Stimulated activated CD8-positive, alpha-beta memory T cell treated with anti-CD3 and anti-CD28 coated beads, Interleukin-4, amount 100 ng/mL, for 24 hours (primary cell): ENCODE measurements around the gene RCBTB1.

ENCODE experiments used
- DNase-seq: peaks from one replicate; pipeline ENCODE4 v3.0.0-alpha.2; 2020; ENCODE audit warnings: low read depth

Gene RCBTB1

DNA sequence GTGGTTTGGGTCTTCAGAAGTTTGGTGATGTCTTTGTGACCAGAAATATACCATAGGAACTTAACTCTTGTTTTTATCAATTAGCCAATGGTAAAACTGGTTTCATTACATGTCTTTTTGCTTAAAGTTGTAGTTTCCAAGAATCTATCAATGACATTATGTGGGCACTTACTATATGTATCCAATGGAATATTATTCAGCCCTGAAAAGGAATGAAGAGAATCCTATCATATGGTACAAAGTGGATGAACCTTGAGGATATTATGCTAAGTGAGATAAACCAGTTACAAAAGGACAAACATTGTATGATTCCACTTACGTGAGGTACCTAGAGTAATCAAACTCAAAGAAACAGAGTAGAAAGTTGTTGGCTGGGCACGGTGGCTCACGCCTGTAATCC is 26.4 kb downstream of the RCBTB1 start:
- no peak for DNase-seq

- no peak for DNase-seq
These were observed 31.0 kb downstream of the RCBTB1 start for GRCh38 chr13:49554387-49554786.

- no peak for DNase-seq
These were observed 31.5 kb downstream of the RCBTB1 start for GRCh38 chr13:49553888-49554287.

- DNase-seq, result no peak
These were observed 34.3 kb downstream of the RCBTB1 start for GRCh38 chr13:49550942-49551644.

DNA sequence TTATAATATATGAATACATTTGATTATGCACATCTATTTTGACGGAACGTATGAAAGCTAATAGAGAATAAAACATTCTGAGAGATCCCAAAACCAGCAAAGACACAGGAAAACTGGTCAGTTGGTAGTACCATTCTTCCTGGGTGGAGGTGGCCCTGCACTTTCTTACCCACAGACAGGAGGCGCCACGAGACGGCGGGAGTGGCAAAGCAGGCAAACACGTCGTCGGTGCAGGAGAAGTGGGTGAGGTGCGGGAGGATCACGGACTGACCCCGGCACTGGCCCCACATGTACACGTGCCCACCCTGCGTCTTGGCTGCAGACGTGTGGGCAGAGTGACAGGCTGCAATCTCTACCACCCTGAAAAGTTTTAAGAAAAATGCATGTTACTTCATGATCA is 36.1 kb downstream of the RCBTB1 start:
- no peak for DNase-seq

DNA sequence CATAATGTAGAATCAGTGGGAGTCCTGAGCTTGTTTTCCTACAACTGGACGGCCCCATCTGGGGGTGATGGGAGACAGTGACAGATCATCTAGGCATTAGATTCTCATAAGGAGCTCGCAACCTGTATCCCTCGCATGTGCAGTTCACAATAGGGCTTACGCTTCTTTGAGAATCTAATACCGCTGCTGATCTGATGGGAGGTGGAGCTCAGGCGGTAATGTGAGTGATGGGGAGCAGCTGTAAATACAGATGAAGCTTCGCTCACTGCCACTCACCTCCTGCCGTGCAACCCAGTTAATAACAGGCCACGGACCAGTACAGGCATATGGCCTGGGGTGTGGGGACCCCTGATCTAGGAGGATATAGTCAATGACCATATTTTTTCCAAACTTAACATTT is 38.8 kb downstream of the RCBTB1 start:
- no peak for DNase-seq

- no peak for DNase-seq
These were observed 39.7 kb downstream of the RCBTB1 start for GRCh38 chr13:49545661-49546060.

GRCh38 chr13:49543656-49544055 is 41.7 kb downstream of the RCBTB1 start:
- DNase-seq, result no peak

- no peak for DNase-seq
These were observed 44.8 kb downstream of the RCBTB1 start for GRCh38 chr13:49540552-49540951.

- no peak for DNase-seq
These were observed 45.6 kb downstream of the RCBTB1 start for GRCh38 chr13:49539746-49540145.

DNA sequence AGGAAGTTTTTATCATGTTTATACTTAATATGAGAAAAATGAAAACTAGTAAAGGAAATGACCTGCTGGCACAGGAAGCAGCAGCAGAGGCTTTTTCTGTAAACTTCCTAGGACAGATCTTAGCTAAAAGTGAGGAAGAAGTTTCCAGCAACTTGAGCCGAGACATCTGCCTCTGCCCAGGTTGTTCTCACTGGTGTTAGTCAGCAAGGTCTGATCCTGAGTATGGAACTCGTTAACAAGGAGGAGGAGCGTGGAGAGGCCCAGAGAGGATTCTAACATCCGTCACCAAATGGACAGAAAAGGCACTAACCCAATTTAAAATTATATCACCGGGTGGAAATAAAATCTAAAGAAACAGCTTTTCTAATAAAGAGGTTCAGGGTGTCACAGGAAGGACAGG is 46.0 kb downstream of the RCBTB1 start:
- DNase-seq, result no peak

GRCh38 chr13:49538404-49538803 is 47.0 kb downstream of the RCBTB1 start:
- no peak for DNase-seq

GRCh38 chr13:49536144-49536873 is 49.0 kb downstream of the RCBTB1 start:
- no peak for DNase-seq

DNA sequence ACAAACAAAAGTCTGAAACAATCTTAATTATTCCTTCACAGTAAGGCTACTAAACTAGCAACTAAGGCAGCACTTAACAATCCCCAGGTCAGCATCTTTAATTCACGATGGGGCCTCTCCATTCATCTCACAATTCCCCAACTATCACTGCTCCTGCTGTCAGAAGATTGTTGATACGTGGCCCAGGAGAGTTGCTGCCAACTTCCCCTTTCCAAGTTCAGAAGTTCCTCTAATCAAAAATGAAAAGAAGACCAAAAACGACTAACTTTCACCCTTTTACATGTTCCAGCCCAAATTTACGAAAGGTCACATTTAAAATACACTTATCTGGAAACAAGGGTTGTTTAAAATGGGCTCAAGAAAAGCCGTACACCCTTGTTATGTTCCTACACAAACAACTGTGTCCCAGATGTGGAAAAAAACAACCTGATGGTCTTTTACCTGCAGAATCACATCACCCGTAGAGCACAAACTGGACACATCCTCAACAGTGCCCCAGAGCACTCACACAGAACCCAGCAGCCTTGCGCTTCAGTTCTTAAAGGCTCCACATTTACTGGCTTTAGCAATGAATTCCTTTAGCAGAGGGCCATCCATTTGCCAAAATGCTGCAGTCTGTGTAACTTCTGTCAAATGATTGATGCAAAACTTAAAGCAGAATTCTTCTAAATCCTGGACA is 51.6 kb downstream of the RCBTB1 start:
- DNase-seq, result no peak

DNA sequence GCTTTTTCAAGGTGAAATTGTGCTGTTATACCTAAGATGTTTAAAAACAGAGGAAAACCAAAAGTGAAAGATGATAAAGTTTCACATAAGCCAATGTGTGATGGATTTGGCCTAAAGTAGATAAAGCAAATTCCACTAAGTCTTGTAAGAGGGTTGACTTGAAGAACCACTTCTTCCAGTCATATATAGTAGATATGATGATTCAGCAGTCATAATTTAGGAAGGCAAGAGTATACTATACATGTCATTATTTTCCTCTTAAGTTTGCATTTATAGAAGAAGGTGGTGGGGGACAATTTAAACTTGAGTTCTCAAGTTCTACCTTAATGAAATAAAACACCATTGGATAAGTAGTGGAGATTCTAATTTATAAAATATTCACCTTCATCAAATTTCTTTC is 52.3 kb downstream of the RCBTB1 start:
- DNase-seq, result no peak

GRCh38 chr13:49532593-49532992 is 52.8 kb downstream of the RCBTB1 start:
- DNase-seq, result no peak

DNA sequence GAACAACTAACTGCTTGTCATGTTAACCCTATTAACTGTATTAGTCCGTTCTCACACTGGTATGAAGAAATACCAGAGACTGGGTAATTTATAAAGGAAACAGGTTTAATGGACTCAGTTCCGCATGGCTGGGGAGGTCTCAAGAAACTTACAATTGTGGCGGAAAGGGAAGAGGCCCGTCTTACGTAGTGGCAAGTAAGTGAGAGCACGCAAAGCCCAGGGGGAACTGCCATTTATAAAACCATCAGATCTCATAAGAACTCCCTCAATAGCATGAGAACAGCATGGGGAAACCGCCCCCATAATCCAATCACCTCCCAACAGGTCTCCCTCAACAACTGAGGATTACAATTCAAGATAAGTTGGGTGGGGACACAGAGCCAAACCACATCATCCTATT is 54.9 kb downstream of the RCBTB1 start:
- DNase-seq, result no peak

GRCh38 chr13:49528161-49528560 is 57.2 kb downstream of the RCBTB1 start:
- no peak for DNase-seq

- no peak for DNase-seq
These were observed 58.2 kb downstream of the RCBTB1 start for GRCh38 chr13:49527123-49527522.

GRCh38 chr13:49524740-49525501 is 60.4 kb downstream of the RCBTB1 start:
- DNase-seq, result no peak

DNA sequence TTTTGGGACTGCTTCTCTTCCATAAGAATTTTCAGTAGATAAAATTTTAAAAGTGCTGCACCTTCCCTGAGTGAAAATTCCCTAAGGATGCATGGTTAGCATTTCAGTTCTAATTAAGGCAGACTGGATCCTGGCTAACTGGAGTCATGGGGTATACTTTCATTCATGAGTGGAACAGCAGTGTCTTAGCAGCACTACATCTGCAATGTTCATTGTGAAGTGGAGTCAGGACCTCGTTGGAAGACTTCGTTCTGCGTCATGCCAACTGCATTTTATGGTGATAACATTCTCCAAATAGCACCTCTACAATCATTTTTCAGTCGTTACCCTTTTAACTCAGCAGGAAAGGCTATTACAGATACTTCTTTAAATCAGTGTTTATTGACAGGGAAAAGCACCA is 64.1 kb downstream of the RCBTB1 start:
- no peak for DNase-seq

- DNase-seq, result no peak
These were observed 67.9 kb downstream of the RCBTB1 start for GRCh38 chr13:49517461-49517860.

DNA sequence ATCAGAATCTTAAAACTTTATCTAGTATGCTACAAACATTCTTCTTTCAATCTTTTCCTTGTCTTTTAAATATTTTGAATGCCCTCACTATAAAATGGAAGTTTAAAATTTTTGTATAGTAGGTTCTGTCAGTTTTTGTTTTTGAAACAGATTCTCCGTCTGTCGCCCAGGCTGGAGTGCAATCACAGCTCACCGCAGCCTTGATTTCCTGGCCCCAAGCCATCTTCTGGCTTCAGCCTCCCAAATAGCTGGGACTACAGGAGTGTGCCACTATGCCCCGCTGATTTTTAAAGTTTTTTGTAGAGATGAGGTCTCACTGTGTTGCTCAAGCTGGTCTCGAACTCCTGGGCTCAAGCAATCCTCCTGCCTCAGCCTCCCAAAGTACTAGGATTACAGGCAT is 68.9 kb downstream of the RCBTB1 start:
- no peak for DNase-seq
